Smooth muscle cell (in vitro differentiated cells): ENCODE data around the gene UNC13D. TPM values are rescaled to one million over a fixed set of nuclear protein-coding genes. Genes with fewer than 3 reads are reported as not detected.

Experiments used
- DNase-seq: peaks from one replicate; lab custom pipeline; 2025; ENCODE audit not compliant: unreplicated experiment; lab: John Stamatoyannopoulos, UW
- H2AFZ ChIP-seq: fragments of 200-600 bp; sonication (generic); 2 replicates; pipeline ENCODE4 v1.6.0; 2016; ENCODE audit warnings: antibody characterized with exemption, low read depth, mild to moderate bottlenecking
- H3F3A ChIP-seq: fragments of 200-600 bp; sonication (generic); 2 replicates; pipeline ENCODE4 v1.6.0; 2017; ENCODE audit warnings: antibody characterized with exemption, low read depth
- H3K27ac ChIP-seq: fragments of 200-600 bp; sonication (generic); 2 replicates; pipeline ENCODE4 v1.5.1; 2016; ENCODE audit warnings: low read depth, mild to moderate bottlenecking
- H3K27me3 ChIP-seq: fragments of 200-600 bp; sonication (generic); 2 replicates; pipeline ENCODE4 v1.6.1; 2016; ENCODE audit warnings: low read depth, mild to moderate bottlenecking
- H3K36me3 ChIP-seq: fragments of 200-600 bp; sonication (generic); 2 replicates; pipeline ENCODE4 v1.5.1; 2016; ENCODE audit warnings: low read depth
- H3K4me1 ChIP-seq: fragments of 200-600 bp; sonication (generic); 2 replicates; pipeline ENCODE4 v1.5.1; 2016; ENCODE audit warnings: low read depth
- H3K4me2 ChIP-seq: fragments of 200-600 bp; sonication (generic); 2 replicates; pipeline ENCODE4 v1.6.0; 2016; ENCODE audit warnings: mild to moderate bottlenecking
- H3K4me3 ChIP-seq: fragments of 200-600 bp; sonication (generic); 2 replicates; pipeline ENCODE4 v1.5.1; 2016; ENCODE audit warnings: mild to moderate bottlenecking
- H3K79me2 ChIP-seq: fragments of 200-600 bp; sonication (generic); 2 replicates; pipeline ENCODE4 v1.6.0; 2016; ENCODE audit warnings: low read depth, mild to moderate bottlenecking
- H3K9ac ChIP-seq: fragments of 200-600 bp; sonication (generic); 2 replicates; pipeline ENCODE4 v1.6.0; 2016; ENCODE audit warnings: low read depth
- H3K9me3 ChIP-seq: fragments of 200-600 bp; sonication (generic); replicated peaks from 2 replicates; pipeline ENCODE4 v1.5.1; 2016; ENCODE audit warnings: low read depth
- H4K20me1 ChIP-seq: fragments of 200-600 bp; sonication (generic); 2 replicates; pipeline ENCODE4 v1.6.0; 2016; ENCODE audit warnings: low read depth
- CTCF ChIP-seq: fragments of 200-600 bp; sonication (generic); IDR thresholded peaks from 2 replicates; pipeline ENCODE4 v1.5.1; 2017; ENCODE audit warnings: borderline replicate concordance, mild to moderate bottlenecking, antibody characterized with exemption; ENCODE audit not compliant: insufficient read depth, poor library complexity, severe bottlenecking
- WGBS: methylation state at CpG from one replicate; pipeline ENCODE4 v1.1.7; 2016; ENCODE audit warnings: low lambda C conversion rate; 5-methylcytosine and 5-hydroxymethylcytosine counted together
- polyA plus RNA-seq: library from polyadenylated mRNA; unstranded; fragments of >200 nt; fragmentation: Nextera tagmentation; extraction: Ambion mirVana; gene quantifications from 2 replicates; pipeline ENCODE4 v1.2.1, GENCODE V29; 2016
- total RNA-seq: library from RNA; depleted of rRNA; stranded (reverse); fragments of >200 nt; gene quantifications from 2 replicates; pipeline ENCODE4 v1.2.3, GENCODE V29; 2014

The UNC13D gene
- total and polyA plus RNA-seq, 2 experiments from 2014 or later = 2.4 to 4.5 TPM

GRCh38 chr17:75823257-75824041 lies 20.8 kb downstream of the UNC13D start:
- Histone ChIP-seq H3K9me3 (no peaks in the 10 kb centered on the region), H3K27ac (no peak overlapping the region), H3K4me3 (no peak overlapping the region), H2AFZ (no peak overlapping the region), H3K27me3 (no peaks in the 10 kb centered on the region), H3K4me1 (no peaks in the 10 kb centered on the region), H3K9ac (no peak overlapping the region), H3K36me3 (no peaks in the 10 kb centered on the region), H3F3A (no peaks in the 10 kb centered on the region), H4K20me1 (no peaks in the 10 kb centered on the region), H3K4me2 (no peak overlapping the region), H3K79me2 (no peaks in the 10 kb centered on the region)
- DNase-seq = no peak
- 89% methylated on average over 27 of the region's 28 CpGs for WGBS
- no peak for TF ChIP-seq CTCF

- WGBS = 100% methylated on average over 3 of the region's 3 CpGs
- Histone ChIP-seq H4K20me1 (no peaks in the 10 kb centered on the region), H3F3A (no peaks in the 10 kb centered on the region), H3K9ac (no peak overlapping the region), H3K4me1 (no peaks in the 10 kb centered on the region), H3K79me2 (no peaks in the 10 kb centered on the region), H3K36me3 (no peaks in the 10 kb centered on the region), H2AFZ (no peak overlapping the region), H3K4me2 (no peak overlapping the region), H3K9me3 (no peaks in the 10 kb centered on the region), H3K27ac (no peak overlapping the region), H3K27me3 (no peaks in the 10 kb centered on the region), H3K4me3 (no peak overlapping the region)
- DNase-seq = no peak
- no peak for TF ChIP-seq CTCF
Measured at GRCh38 chr17:75822800-75823166, 21.4 kb downstream of the UNC13D start.

- Histone ChIP-seq H3K4me2 (no peak overlapping the region), H3K27me3 (no peaks in the 10 kb centered on the region), H3K9ac (no peak overlapping the region), H2AFZ (no peak overlapping the region), H3K36me3 (no peaks in the 10 kb centered on the region), H3K9me3 (no peaks in the 10 kb centered on the region), H3K4me1 (no peaks in the 10 kb centered on the region), H3K27ac (no peak overlapping the region), H3K4me3 (no peak overlapping the region), H3K79me2 (no peaks in the 10 kb centered on the region), H4K20me1 (no peaks in the 10 kb centered on the region), H3F3A (no peaks in the 10 kb centered on the region)
- TF ChIP-seq CTCF = no peak
- no peak for DNase-seq
- WGBS = 94% methylated on average over 18 of the region's 18 CpGs
Measured at GRCh38 chr17:75822119-75822799, 21.9 kb downstream of the UNC13D start.
